ENCODE results near the gene NUDT8.
"Not testable (repeated sequence)": the region's sequence is repeated elsewhere in the genome, so short reads cannot be mapped to it uniquely, and the experiment has no call there.

Gene NUDT8

DNA sequence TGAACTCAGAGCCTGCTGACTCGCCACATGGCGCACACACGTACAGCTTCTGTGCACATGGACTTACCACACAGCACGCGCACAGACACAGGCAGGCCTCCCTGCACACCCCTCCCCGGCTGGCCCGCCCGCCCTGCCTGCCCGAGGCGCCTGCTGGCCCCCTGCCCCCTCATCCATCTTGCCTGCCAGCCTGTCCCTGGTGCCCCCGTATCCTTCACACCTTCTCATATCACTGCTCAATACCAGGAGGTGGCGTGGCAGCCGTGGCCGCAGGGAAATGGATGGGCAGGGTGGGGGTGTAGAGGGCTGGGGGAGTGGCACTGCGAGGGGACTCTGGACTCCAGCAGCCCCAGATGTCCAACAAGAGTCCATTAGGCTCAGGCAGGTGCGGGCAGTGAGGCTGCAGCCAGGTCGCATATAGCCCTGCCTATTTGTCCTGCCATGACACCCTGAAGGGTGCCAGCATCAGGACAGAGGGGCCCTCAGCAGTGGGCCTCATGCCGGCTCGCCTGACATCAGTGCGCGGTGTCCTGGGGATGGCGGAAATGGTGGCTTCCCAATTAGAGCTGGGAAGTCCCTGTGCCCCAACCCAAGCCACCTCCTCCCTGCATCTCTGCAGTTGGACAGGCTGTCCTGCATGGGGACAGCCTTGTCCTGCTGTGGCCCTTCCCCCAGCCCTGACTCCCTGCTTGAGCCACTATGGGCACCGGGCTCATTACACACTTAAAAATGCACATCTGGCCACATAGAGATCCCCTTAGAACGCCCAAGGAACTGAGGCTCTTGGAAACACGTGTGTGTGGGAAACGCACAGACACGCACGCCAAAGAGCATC is 11.8 kb upstream of the NUDT8 start:
- no peak for DNase-seq (ENCODE audit: low read depth)

GRCh38 chr11:67640758-67641337 is 11.1 kb upstream of the NUDT8 start:
- DNase-seq (ENCODE audit: low read depth): no peak

- peak; percentile 38 for DNase-seq (ENCODE audit: low read depth)
These were observed 10.5 kb upstream of the NUDT8 start for GRCh38 chr11:67640021-67640757.

DNA sequence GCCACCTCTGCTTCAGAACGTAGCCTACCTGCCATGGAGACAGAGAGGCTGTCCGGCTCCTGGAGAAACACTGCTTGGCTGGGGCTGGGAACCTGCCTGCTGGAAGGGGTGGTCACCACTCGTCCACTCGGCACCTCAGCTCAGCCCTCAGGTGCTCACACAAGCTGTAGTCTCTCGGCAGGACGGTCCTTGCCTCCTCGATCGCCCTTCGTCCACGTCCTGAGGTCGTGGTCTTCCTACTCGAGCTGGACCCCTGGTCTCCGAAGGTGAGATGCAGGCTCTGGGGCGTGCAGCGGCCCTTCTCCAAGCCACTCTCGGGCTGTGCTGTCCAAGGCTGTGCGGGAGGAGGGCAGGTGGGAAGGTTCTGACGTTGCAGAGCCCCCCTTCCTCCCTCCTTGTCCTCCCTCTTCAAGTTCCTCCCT is 9.7 kb upstream of the NUDT8 start, which contains the start of gene TBX10:
Gene TBX10, minus strand, starts transcription at position 326 of the 422 bp plus-strand sequence. Its CDS starts 291 bp downstream, at position 35.
- no peak for DNase-seq (ENCODE audit: low read depth)

DNA sequence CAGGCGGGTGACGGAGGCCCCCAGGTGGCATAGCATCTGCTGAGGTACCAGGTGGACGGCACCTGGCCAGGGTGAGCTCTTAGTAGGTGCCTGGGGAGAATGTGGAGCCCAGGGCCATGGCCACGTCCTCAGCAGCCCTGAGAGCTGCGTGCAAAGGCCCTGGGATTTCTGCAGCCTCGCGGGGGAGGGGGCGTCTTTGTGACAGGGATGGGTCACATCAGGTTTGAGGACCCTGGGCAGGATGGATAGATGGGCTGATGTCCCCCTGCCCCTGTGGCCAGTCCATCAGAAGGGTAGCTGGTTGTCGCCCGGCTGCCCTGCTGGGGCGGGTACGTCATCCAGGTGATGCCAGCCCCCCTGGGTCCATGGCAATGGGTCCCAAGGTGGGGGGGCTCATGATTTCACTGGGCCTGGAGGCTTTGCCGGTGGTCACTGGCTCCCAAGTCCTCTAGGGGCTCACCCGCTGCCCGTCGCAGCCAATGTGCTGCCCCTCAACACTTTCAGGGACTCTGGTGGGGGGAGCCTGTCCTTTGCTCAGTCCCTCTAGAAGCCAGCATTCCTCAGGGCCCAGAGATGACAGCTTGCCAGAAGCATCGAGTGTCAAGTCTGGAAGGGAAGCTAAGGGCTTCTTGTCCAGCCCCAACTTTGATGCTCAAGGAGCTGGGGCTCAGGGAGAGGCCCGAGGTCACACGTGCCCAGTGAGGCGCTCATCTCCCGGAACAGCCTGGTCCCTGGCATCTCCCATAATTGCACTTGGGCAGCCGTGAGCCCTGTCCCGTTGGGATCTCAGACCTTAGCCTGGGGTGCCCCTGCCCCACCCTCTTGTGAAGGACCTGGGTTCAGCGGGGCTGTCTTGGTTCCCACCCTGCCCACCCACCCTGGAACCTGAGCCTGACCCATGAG is 9.0 kb upstream of the NUDT8 start:
- no peak for DNase-seq (ENCODE audit: low read depth)

GRCh38 chr11:67637441-67637840 is 7.7 kb upstream of the NUDT8 start:
- DNase-seq (ENCODE audit: low read depth): not testable (repeated sequence)

DNA sequence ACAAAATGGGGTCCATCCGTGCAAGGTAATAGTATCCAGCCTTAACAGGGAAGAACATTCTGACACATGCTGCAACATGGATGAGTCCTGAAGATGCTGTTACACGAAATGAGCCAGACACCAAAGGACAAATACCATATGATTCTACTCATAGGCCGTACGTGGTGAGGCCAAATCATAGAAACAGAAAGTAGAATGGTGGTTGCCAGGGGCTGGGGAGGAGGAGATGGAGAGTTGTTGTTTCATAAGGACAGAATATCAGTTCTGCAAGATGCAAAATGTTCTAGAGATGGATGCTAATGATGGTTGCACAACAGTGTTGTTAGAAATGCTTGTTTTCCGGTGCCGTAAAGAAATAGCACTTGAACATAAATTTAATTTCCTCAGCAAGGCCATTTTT is 7.2 kb upstream of the NUDT8 start:
- DNase-seq (ENCODE audit: low read depth): no peak

DNA sequence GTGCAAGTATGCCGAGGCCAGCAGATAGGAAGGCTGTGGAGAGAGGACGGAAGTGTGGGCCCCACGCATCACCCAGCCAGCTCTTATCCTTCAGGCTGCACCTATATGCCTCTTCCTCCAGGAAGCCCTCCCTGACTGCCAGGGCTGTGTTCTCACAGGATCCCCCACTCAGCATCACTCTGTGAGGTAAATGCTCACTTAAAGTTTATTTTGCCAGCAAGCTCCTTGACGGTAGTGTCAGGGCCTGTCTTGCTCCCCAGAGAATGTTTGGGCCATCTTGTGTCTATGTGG is 5.4 kb upstream of the NUDT8 start:
- DNase-seq (ENCODE audit: low read depth): no peak

DNA sequence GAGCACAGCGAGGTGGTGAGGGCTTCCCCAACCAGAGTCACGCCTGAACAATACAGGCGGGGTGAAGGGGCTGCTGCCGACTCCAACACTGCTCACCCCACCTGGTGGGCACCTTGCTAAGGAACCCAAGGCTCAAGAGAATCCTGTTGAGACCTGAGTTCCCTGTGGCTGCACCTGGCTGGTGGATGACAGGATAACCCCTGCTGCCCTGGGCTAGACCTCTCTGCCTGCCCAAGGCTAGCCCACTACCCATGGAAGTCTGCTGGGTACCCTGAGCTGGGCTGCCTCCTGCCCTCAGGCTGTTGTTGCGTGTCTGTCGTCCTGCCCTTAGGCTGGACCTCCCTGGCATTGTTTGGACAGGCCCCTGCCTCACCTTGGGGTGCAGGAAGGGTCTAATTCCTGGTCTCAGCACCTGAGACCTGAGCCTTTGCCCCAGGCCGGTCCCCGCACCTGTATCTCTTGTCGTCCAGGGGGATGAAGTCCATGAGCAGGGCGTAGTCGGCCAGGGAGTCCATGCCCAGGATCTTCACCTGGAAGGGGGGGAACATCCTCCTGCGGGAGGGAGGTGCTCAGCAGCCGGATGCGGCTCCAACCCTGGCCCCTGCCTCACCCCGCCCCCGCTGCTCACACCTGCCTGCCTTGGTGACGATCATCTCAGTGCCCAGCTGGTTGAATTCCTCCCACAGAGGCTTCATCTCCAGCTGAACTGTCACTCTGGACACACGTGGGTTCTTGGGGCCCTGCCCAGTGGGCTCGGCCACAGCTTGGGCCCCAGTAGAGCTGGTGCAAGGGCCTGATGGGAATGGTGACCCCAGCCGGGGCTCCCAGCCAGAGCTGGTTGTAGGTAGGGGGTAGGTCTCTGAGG is 4.9 kb upstream of the NUDT8 start:
- no peak for DNase-seq (ENCODE audit: low read depth)

- DNase-seq (ENCODE audit: low read depth): no peak
These were observed 4.1 kb upstream of the NUDT8 start for GRCh38 chr11:67633758-67634365.

DNA sequence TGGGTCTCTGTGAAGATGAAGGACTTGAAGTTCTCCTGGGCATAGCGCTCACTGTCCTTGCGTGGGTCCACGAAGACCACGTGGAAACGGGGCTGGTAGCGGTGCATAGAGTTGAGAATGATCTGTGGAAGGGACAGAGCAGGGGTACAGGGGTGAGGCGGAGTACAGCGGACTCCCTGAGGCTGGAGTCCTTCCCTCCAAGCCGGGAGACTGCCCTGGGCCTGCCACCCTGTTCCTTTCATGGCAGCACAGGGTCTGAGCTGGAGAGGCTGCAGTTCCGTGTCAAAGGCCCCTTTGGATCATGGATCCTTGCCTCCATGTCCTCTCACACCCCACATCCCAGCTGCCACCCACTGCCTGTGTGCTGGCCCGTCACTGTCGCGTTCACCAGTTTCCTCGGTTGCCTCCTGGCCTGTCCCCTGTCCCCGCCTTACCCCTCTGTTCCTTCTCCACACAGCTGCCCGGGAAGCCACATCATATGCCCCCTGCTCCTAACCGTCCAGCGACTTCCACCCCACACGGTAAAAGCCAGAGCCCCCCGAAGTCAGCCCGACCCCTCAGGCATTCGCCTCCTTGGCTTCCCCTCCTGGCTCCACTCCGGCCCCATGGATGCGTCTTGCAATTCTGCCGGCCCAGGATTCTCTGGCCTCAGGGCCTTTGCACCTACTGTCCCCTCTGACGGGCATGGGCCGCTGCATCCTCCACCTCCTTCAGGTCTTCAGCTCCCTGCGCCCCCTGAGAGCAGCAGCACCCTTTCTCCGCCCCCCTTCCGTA is 3.4 kb upstream of the NUDT8 start:
- DNase-seq (ENCODE audit: low read depth): no peak

DNA sequence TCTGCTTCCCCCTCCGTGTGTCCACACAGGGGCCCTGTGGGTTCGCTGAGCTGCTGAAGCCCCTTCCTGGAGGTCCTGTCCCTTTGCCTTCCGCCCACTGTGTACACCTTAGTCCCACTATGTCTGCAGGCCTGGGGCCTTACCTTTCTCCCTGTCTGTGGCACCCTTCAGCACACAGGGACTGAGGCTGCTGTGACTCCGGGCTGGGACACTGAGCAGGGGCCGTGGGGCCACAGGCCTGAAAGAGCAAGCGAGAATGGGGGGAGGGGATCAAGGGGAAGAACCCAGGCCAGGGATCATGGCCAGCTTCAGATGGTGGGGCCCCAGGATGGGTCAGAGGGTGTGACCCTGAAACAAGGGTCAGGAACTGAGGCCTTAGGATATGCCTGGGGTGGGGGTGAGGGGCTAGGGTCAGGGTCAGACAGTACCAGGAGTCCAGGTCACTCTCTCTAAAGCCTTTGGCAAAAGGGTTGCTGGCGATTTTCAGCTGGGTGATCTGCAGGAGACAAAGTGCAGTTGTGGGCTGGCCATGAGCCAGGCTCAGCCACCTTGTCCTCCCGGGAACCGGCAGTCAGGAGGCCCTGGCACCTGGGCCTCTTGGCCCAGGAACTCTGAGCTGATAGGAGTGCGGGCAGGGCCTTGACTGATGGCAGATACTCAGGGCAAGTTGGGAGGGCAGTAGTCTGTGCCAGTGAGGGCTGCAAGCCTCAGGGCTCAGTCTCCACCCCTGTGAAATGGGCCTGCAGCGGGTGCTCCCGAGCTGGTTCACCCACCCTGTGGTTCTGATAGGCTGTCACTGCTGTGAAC is 2.6 kb upstream of the NUDT8 start:
- DNase-seq (ENCODE audit: low read depth): no peak

DNA sequence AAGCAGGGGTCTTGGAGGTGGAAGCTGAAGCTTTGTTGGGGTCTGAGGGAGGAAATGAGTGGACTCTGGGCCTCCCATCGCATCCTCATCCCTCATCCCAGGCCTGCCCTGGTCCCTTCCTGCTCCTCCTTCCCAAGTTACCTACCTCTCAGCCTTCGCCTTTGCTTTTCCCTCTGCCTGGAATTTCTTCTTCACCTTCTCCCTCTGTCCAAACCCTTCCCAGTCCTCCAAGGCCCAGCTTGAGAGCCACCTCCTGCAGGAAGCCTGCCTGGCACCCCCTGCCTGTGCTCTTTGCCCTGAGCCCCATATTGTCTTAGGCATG is 2.1 kb upstream of the NUDT8 start:
- DNase-seq (ENCODE audit: low read depth): no peak

DNA sequence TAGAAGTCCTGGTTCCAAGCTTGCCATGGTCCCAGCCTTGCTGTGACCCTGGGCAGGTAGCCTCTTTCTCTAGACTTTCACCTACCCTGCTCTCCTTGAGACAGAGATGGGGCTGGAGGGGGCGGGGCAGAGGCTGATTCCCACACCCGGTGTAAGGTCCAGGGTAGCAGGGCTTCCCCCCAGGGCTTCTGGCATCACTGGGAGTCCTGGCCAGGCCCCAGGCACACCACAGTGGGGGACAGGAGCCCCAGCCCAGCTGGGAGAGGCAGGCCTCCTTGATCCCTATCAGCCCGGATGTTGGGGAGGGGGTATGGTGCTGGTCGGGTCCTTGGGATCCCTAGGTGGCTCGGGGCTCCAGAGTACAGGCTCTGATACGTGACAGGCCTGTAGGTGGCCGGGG is 1.7 kb upstream of the NUDT8 start:
- no peak for DNase-seq (ENCODE audit: low read depth)

- no peak for DNase-seq (ENCODE audit: low read depth)
These were observed 1.2 kb upstream of the NUDT8 start for GRCh38 chr11:67630943-67631331.

- DNase-seq (ENCODE audit: low read depth): peak; percentile 90
These were observed 648 bp upstream of the NUDT8 start for GRCh38 chr11:67630228-67630942.

GRCh38 chr11:67628710-67629385 is 889 bp downstream of the NUDT8 start:
- no peak for DNase-seq (ENCODE audit: low read depth)
